HepG2 (cell line): ENCODE results near the gene GPATCH2. TPM values are rescaled to one million over a fixed set of nuclear protein-coding genes. Genes with fewer than 3 reads are reported as not detected.

Source experiments
- ATAC-seq: fragments of 200-7000 bp; cut with Tn5 transposase; 3 replicates; pipeline ENCODE4 v1.9.1; 2020; ENCODE audit warnings: mild to moderate bottlenecking, moderate library complexity
- BruUV-seq: library from RNA; stranded (reverse); fragments of 400-500 nt; replicated peaks from 2 replicates; lab custom pipeline; 2021; lab: Mats Ljungman, UMichigan
- CTCF ChIA-PET: fragments of 300-600 bp; formaldehyde crosslinking; extraction: SDS; loops from one replicate; lab custom pipeline; 2021; ENCODE audit warnings: low total read pairs, inconsistent platforms, low intra/inter-chr PET ratio; lab: Yijun Ruan, JAX
- POLR2A ChIA-PET: fragments of 350-600 bp; sonication (Branson Sonifier 250); formaldehyde crosslinking; loops from one replicate; lab custom pipeline; 2020; ENCODE audit warnings: antibody characterized with exemption, inconsistent platforms; lab: Yijun Ruan, JAX
- DNase-seq: peaks from one replicate; pipeline ENCODE4 v3.0.0-alpha.2; 2015; ENCODE audit warnings: low spot score
- FAIRE-seq: peaks from 3 replicates; lab custom pipeline; 2011; peaks lifted over from hg19 to GRCh38; lab: Jason Lieb, UNC
- H2AFZ ChIP-seq: one replicate; pipeline ENCODE4 v1.6.1; 2011; ENCODE audit warnings: low read length, inconsistent platforms
- H3K27ac ChIP-seq: fragments of 300-600 bp; 3 replicates; pipeline ENCODE4 v1.8.0; 2011; ENCODE audit warnings: mixed run types, mild to moderate bottlenecking, mixed read lengths, low read length, inconsistent platforms; ENCODE audit not compliant: insufficient read depth; ENCODE audit errors: extremely low read length
- H3K27me3 ChIP-seq, 2 experiments: fragments of 200-600 bp in 1 of 2; 2 replicates in 1 of 2; 3 replicates in 1 of 2; pipeline versions ENCODE4 v1.6.0 to v1.8.0; 2011; ENCODE audit warnings: low read length in 2 of 2, mild to moderate bottlenecking in 2 of 2, moderate library complexity in 2 of 2, inconsistent platforms in 1 of 2; ENCODE audit not compliant: insufficient read depth in 2 of 2, control insufficient read depth in 1 of 2
- H3K36me3 ChIP-seq, 2 experiments: fragments of 200-600 bp in 1 of 2; replicated peaks in 1 of 2; 2 replicates in 1 of 2; 3 replicates in 1 of 2; pipeline versions ENCODE4 v1.5.1 to v1.8.0; 2011; ENCODE audit warnings: low read length in 2 of 2, inconsistent platforms in 1 of 2; ENCODE audit not compliant: insufficient read depth in 2 of 2, control insufficient read depth in 1 of 2
- H3K4me1 ChIP-seq: 2 replicates; pipeline ENCODE4 v1.5.1; 2012; ENCODE audit warnings: low read length, inconsistent platforms; ENCODE audit not compliant: insufficient read depth
- H3K4me2 ChIP-seq: 2 replicates; pipeline ENCODE4 v1.6.0; 2011; ENCODE audit warnings: low read depth, low read length, inconsistent platforms
- H3K4me3 ChIP-seq, 3 experiments: fragments of 200-600 bp in 1 of 3; sonication (generic), shearing (Covaris generic) in 1 of 3; replicated peaks in 1 of 3; 2 replicates each; pipeline ENCODE4 v1.5.1; 2011 to 2016; ENCODE audit warnings: low read length in 3 of 3, inconsistent platforms in 2 of 3, low read depth in 2 of 3, mild to moderate bottlenecking in 2 of 3, control low read depth in 1 of 3, mixed read lengths in 1 of 3; ENCODE audit not compliant: insufficient read depth in 1 of 3
- H3K79me2 ChIP-seq: one replicate; pipeline ENCODE4 v1.6.1; 2011; ENCODE audit warnings: low read length, inconsistent platforms; ENCODE audit not compliant: insufficient read depth
- H3K9ac ChIP-seq: 2 replicates; pipeline ENCODE4 v1.6.0; 2011; ENCODE audit warnings: mild to moderate bottlenecking, low read depth, low read length, inconsistent platforms; ENCODE audit not compliant: insufficient read depth
- H3K9me3 ChIP-seq: 2 replicates; pipeline ENCODE4 v1.5.1; 2012; ENCODE audit warnings: mild to moderate bottlenecking, low read length
- H4K20me1 ChIP-seq: 2 replicates; pipeline ENCODE4 v1.6.0; 2011; ENCODE audit warnings: inconsistent platforms, mild to moderate bottlenecking, low read length, moderate library complexity; ENCODE audit not compliant: insufficient read depth
- ATF4 ChIP-seq, 2 experiments: fragments of 450-650 bp in 1 of 2; sonication (generic) in 1 of 2; formaldehyde crosslinking; IDR thresholded peaks; 2 replicates each; pipeline versions ENCODE4 v1.5.0 to v1.8.0; 2020 to 2022; ENCODE audit warnings: mild to moderate bottlenecking in 1 of 2, missing genetic modification reagents in 1 of 2
- GTF3A ChIP-seq: sonication (generic); formaldehyde crosslinking; conservative IDR thresholded peaks from 2 replicates; pipeline ENCODE4 v1.4.0; 2020; ENCODE audit warnings: mild to moderate bottlenecking, missing genetic modification reagents
- HHEX ChIP-seq: IDR thresholded peaks from 2 replicates; pipeline ENCODE4 v1.6.1; 2016; ENCODE audit warnings: control low read depth
- ISL2 ChIP-seq: sonication (generic); formaldehyde crosslinking; IDR thresholded peaks from 2 replicates; pipeline ENCODE4 v1.5.0; 2020; ENCODE audit warnings: missing genetic modification reagents
- KDM6A ChIP-seq: IDR thresholded peaks from 2 replicates; pipeline ENCODE4 v1.6.1; 2016; ENCODE audit warnings: low read depth
- MAF1 ChIP-seq: sonication (generic); formaldehyde crosslinking; IDR thresholded peaks from 2 replicates; pipeline ENCODE4 v1.5.0; 2020; ENCODE audit warnings: missing genetic modification reagents, borderline replicate concordance
- NCOA2 ChIP-seq: sonication (generic); formaldehyde crosslinking; IDR thresholded peaks from 2 replicates; pipeline ENCODE4 v1.8.0; 2022; ENCODE audit warnings: inconsistent platforms
- RNF219 ChIP-seq: sonication (generic); formaldehyde crosslinking; IDR thresholded peaks from 2 replicates; pipeline ENCODE4 v1.5.0; 2020; ENCODE audit warnings: mild to moderate bottlenecking, missing genetic modification reagents
- SMAD1 ChIP-seq: sonication (generic); formaldehyde crosslinking; IDR thresholded peaks from 2 replicates; pipeline ENCODE4 v1.4.0; 2020; ENCODE audit warnings: missing genetic modification reagents, low read depth, mild to moderate bottlenecking, borderline replicate concordance
- SRSF4 ChIP-seq: fragments of 200-400 bp; formaldehyde crosslinking; IDR thresholded peaks from one replicate; pipeline ENCODE4 v1.6.1; 2018; ENCODE audit warnings: mild to moderate bottlenecking, low read depth, low read length, moderate library complexity; ENCODE audit not compliant: poor library complexity, severe bottlenecking
- TBL1XR1 ChIP-seq: fragments of 150-350 bp; IDR thresholded peaks from 2 replicates; pipeline ENCODE4 v1.6.1; 2014; ENCODE audit warnings: borderline replicate concordance, low read length; ENCODE audit not compliant: partially characterized antibody
- ZBTB49 ChIP-seq: sonication (generic); formaldehyde crosslinking; IDR thresholded peaks from 2 replicates; pipeline ENCODE4 v1.4.0; 2020; ENCODE audit warnings: missing genetic modification reagents, borderline replicate concordance
- ZMAT3 ChIP-seq: sonication (generic); formaldehyde crosslinking; conservative IDR thresholded peaks from 2 replicates; pipeline ENCODE4 v1.7.0; 2021; ENCODE audit warnings: missing genetic modification reagents
- ZNF577 ChIP-seq: sonication (generic); formaldehyde crosslinking; IDR thresholded peaks from 2 replicates; pipeline ENCODE4 v1.4.0; 2020; ENCODE audit warnings: mild to moderate bottlenecking, low read depth, missing genetic modification reagents, borderline replicate concordance
- ZNF749 ChIP-seq: sonication (generic); formaldehyde crosslinking; IDR thresholded peaks from 2 replicates; pipeline ENCODE4 v1.8.0; 2022; ENCODE audit warnings: mild to moderate bottlenecking, missing genetic modification reagents, moderate library complexity, borderline replicate concordance
- WGBS: methylation state at CpG from one replicate; pipeline ENCODE4 v1.1.6; 2017; ENCODE audit warnings: low lambda C conversion rate; 5-methylcytosine and 5-hydroxymethylcytosine counted together
- in situ Hi-C: cut with HindIII; loops from 2 replicates; pipeline ENCODE4 v1.10.0; 2017; ENCODE audit warnings: low pct_unique_long_range_greater_than_20kb; ENCODE audit not compliant: extremely low pct_ligation_motif_present
- intact Hi-C: fragments of 100-400 bp; cut with micrococcal nuclease; formaldehyde crosslinking; loops from one replicate; pipeline ENCODE4 v1.10.0; 2022; ENCODE audit not compliant: unreplicated experiment
- polyA plus RNA-seq, 8 experiments: library from polyadenylated mRNA; depleted of rRNA in 3 of 8; stranded (reverse) in 7 of 8; unstranded in 1 of 8; fragments of >200 nt; fragmentation: Illumina TruSeq in 4 of 8; extraction: Trizol in 4 of 8; gene quantifications; 2 replicates each; pipeline versions ENCODE4 v1.2.1 to v1.2.3, GENCODE V29; 2011 to 2016; ENCODE audit warnings: low read depth in 4 of 8, missing spikeins in 1 of 8, mixed read lengths in 1 of 8; ENCODE audit not compliant: insufficient read depth in 1 of 8
- total RNA-seq, 5 experiments: library from RNA; depleted of rRNA; stranded (reverse); fragments of >200 nt; fragmentation: Illumina TruSeq; extraction: Trizol; gene quantifications; 2 replicates each; pipeline ENCODE4 v1.2.3, GENCODE V29; 2016; ENCODE audit warnings: low read depth in 1 of 5
- TF ChIP-seq, protein P1 (sequence below): sonication (generic); formaldehyde crosslinking; IDR thresholded peaks from 2 replicates; pipeline ENCODE4 v1.4.0; 2020; ENCODE audit warnings: mild to moderate bottlenecking, missing genetic modification reagents
- TF ChIP-seq, protein P2 (sequence below): sonication (generic); formaldehyde crosslinking; IDR thresholded peaks from 2 replicates; pipeline ENCODE4 v1.5.0; 2020; ENCODE audit warnings: mild to moderate bottlenecking, low read depth, missing genetic modification reagents, borderline replicate concordance

Gene GPATCH2
- total and polyA plus RNA-seq, 2 of the 13 experiments (the other 11 are each of a cell fraction or from before 2014, with no cell fraction given), result 3.5 to 15.7 TPM

GRCh38 chr1:217542136-217542777, 88.6 kb downstream of the GPATCH2 start:
- no peak overlapping the region for H3K9ac ChIP-seq
- no peaks in the 10 kb centered on the region for H3K36me3 ChIP-seq
- in situ Hi-C loops, result no loop called here
- DNase-seq (no peak), ATAC-seq (no peak), FAIRE-seq (no peak)
- intact Hi-C loops, result no loop called here
- no peak overlapping the region for H2AFZ ChIP-seq
- H3K79me2 ChIP-seq, result no peaks in the 10 kb centered on the region
- no peaks in the 10 kb centered on the region for H4K20me1 ChIP-seq
- ChIA-PET CTCF (no interaction called here), POLR2A (no interaction called here)
- no peak overlapping the region for H3K27ac ChIP-seq
- H3K27me3 ChIP-seq, result no peaks in the 10 kb centered on the region
- no peaks in the 10 kb centered on the region for H3K4me1 ChIP-seq
- no TSS peak for BruUV-seq
- H3K4me3 ChIP-seq, result no peak overlapping the region
- no peak overlapping the region for H3K4me2 ChIP-seq
- no peaks in the 10 kb centered on the region for H3K9me3 ChIP-seq
- 98% methylated on average over 9 of the region's 9 CpGs for WGBS
- TF ChIP-seq ISL2 (CRISPR knock-in tag) (no peak), ZNF577 (CRISPR knock-in tag) (no peak), GTF3A (CRISPR knock-in tag) (no peak), ZBTB49 (CRISPR knock-in tag) (no peak), ATF4 (CRISPR knock-in tag; IDR thresholded peaks at IDR 0.05) (no peak), ZNF749 (CRISPR knock-in tag) (no peak), MAF1 (CRISPR knock-in tag) (no peak), NCOA2 (CRISPR knock-in tag) (no peak), ZMAT3 (CRISPR knock-in tag) (no peak), RNF219 (CRISPR knock-in tag) (no peak), SMAD1 (CRISPR knock-in tag) (no peak), KDM6A (no peak), HHEX (CRISPR knock-in tag) (no peak), SRSF4 (no peak), TBL1XR1 (no peak)
- TF ChIP-seq, protein P1, sequence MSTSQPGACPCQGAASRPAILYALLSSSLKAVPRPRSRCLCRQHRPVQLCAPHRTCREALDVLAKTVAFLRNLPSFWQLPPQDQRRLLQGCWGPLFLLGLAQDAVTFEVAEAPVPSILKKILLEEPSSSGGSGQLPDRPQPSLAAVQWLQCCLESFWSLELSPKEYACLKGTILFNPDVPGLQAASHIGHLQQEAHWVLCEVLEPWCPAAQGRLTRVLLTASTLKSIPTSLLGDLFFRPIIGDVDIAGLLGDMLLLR (CRISPR knock-in tag), result no peak
- TF ChIP-seq, protein P2, sequence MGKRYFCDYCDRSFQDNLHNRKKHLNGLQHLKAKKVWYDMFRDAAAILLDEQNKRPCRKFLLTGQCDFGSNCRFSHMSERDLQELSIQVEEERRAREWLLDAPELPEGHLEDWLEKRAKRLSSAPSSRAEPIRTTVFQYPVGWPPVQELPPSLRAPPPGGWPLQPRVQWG, result no peak
